Stimulated activated CD4-positive, alpha-beta T cell treated with anti-CD3 and anti-CD28 coated beads, Interleukin-1b, Interleukin-23, amount 100 ng/mL, for 48 hours (primary cell): ENCODE data around the gene SCN3B.
A peak's percentile ranks its signal among the peaks of the same experiment; 100 is the strongest.

Source experiments
- DNase-seq: peaks from one replicate; pipeline ENCODE4 v3.0.0-alpha.2; 2020

Gene SCN3B, protein sequence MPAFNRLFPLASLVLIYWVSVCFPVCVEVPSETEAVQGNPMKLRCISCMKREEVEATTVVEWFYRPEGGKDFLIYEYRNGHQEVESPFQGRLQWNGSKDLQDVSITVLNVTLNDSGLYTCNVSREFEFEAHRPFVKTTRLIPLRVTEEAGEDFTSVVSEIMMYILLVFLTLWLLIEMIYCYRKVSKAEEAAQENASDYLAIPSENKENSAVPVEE

DNA sequence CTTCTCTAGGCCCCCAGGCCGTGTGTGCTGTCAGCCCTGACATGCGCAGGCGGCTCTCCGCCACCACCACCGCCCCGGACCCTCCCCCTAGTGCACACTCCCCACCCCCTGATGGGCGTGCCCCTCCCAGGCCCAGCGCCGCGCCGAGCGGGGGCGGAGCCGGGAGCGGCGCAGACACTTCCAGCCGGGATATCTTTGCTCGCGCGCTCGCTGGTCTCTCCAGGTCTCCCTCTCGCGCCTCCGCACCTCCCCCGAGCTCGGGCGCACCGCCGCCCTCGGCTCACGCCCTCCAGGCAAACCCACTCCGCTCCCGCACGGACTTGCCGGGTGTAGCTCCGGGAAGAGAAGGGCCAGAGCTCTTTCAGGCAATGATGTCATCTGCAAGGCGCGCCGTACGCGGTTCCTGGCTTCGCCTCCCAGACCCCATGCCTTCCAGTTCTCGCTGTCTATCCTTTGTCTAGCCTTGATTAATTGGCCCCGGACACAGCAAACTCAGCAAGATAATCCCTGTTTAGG is at the start of gene SCN3B:
Gene SCN3B (minus strand): TSS at position 59 of the 516 bp plus-strand sequence. CDS start 823 bp downstream, outside the sequence.
- peak; percentile 6 for DNase-seq

DNA sequence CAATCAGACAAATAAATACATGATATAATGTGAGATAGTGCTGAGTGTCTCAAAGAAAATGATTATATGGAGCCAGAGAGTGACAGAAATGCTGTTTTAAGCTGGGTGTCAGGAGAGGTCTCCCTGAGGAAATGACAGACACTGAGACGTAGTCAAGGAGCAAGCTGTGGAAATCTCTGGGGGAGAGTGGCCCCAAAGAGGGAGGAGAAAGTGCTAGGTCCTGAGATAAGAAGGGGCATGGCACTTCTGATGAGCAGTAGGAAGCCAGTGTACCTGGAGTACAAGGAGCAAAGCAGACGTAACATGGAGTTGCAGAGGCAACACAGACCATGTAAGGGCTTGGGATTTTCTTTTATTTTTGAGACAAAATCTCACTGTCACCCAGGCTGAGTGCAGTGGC is 48.3 kb upstream of the SCN3B start:
- DNase-seq = no peak

- DNase-seq = no peak
Observed at GRCh38 chr11:123702139-123702538, 47.7 kb upstream of the SCN3B start.

DNA sequence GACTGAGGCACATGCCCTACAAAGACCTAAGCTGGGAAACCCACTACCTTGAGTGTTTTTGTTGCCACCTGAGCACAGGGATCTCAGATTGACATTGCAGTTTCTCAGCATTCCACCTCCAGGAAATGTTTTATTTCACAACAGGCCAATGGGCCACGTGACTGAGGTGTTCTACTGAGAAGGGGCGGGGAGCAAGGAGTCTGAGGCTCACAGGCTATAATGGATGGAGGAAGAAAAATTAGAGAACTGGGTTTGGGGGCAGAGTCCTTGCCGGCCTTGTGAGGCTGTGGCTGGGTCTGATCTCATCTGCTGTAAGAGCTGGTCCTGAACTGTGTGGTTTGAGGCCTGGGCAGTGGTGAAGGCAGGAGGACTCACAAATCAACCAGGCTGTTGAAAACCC is 46.3 kb upstream of the SCN3B start:
- no peak for DNase-seq

GRCh38 chr11:123698546-123699127 is 44.2 kb upstream of the SCN3B start:
- no peak for DNase-seq

DNA sequence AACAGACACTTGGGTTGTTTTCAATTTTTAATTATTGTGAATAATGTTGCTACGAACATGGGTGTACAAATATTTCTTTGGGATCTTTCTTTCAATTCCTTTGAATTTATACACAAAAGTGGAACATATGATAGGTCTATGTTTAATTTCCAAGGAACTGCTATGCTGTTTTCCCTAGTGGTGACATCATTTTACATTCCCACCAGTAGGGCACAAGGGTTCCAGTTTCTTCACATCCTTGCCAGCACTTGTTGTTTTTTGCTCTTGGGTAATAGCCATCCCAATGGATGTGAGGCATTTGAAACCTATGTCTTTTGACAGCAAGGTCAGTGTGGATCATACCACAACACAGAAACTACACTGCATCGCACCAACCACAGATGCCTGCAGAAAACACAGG is 41.8 kb upstream of the SCN3B start:
- DNase-seq = no peak

- no peak for DNase-seq
Observed at GRCh38 chr11:123695231-123695630, 40.8 kb upstream of the SCN3B start.

DNA sequence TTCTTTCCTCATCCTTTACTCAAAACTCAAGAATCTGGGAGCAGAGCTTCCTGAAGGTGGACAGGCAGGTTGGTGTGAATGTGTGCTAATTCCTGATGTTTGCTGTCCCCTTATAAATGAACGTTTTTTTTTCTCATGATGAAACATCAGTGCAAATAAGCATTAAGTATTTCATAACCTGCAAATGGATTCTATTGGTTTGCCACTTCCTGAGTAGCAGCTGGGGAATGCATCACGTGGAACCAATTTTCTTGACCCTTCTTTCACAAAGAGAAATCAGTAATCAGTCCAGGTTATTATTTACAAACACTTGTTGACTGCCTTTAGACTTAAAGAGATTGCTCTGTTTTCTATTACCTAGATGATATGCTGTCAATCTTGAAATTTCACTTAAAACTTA is 40.1 kb upstream of the SCN3B start:
- no peak for DNase-seq

DNA sequence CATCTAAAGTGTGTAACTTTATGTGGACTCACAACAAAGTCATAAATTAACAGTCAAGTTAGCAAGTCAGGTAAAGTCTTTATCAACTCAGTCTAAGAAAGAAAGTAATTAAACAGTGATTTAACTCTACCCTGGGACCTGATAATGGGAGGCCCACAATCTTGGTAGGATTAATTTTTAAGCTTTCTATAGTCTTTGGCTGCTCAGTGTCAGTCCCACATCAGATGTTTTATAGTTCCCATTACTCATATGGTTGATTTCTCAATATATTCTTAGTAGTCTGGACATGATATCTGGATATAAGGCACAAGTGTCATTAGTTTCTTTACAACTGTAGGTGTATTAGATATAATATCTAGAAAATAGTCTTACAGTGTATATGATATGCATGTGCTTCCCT is 38.5 kb upstream of the SCN3B start:
- no peak for DNase-seq

DNA sequence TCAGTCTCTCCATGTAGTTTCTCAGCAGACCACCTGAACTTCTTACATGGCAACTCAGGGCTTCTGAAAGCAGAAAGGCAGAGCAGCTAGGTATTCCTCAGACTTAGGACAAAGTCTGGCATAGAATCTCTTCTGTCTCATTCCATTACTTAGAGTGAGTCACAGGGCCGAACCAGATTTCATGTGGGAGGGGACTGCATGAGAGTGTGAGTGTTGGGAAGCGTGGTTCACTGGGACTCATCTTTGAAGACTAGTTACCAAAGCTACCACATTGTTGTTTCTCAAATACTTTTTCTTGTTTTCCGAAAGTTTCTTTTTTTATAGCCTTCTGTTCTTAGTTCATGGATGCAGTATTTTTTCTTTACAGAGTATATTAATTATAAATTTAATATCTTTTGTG is 36.1 kb upstream of the SCN3B start:
- DNase-seq = peak; percentile 43

- no peak for DNase-seq
Observed at GRCh38 chr11:123684601-123685000, 30.2 kb upstream of the SCN3B start.

- no peak for DNase-seq
Observed at GRCh38 chr11:123683428-123684170, 29.2 kb upstream of the SCN3B start.

DNA sequence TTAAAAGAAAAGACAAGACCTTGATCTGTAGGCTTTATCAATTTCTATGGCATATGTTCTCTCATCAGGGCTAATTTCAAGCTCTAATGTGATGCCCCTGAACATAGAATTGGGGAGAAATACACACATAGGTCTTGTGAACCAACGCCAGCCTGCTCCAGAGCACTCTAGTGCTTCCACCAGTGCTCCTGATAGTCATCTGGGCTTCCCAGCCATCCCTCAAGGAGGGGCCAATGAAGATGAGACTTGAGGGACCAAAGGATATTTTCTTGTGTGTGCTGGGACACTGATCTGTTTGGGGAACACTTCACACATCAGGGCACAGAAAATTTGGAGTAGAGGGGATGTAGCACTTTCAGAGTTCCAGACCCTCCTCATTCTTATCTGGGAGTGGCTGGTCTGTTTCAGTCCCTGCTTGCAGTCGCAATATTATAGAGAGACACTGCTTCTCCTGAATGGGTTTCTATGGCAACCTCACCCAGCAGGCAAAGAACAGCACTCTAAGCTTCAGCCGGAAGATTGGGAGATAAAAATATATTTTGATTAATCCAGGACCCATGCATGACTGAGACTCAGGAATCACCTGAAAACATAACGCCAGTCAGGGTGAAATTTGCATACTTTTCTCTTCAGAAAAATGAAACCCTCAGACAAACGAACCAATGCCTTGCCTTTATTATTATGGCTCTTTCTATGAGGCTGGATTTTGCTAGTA is 28.4 kb upstream of the SCN3B start:
- no peak for DNase-seq

GRCh38 chr11:123681030-123681429 is 26.6 kb upstream of the SCN3B start:
- peak; percentile 4 for DNase-seq

GRCh38 chr11:123678246-123678645 is 23.8 kb upstream of the SCN3B start:
- DNase-seq = no peak

- DNase-seq = no peak
Observed at GRCh38 chr11:123677510-123677909, 23.1 kb upstream of the SCN3B start.

- DNase-seq = no peak
Observed at GRCh38 chr11:123674297-123674696, 19.9 kb upstream of the SCN3B start.

DNA sequence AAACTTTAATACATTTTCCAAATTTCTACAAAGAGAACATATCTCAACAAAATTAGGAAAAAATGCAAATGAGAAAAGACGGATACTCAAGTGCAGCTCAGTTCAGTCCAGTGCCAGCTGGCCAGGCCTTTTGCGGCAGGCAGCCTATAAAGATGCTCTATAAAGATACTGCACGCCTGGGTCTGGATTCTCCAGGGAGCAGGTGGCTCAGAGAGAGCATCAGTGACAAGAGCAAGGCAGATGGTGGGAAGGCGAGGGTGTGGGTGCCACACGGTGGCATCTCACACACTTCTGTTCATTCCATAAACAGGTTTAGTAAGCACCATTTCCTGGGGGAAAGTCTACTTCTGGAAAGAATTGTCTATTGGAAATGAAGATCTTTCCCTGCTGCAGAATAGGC is 18.1 kb upstream of the SCN3B start:
- no peak for DNase-seq

DNA sequence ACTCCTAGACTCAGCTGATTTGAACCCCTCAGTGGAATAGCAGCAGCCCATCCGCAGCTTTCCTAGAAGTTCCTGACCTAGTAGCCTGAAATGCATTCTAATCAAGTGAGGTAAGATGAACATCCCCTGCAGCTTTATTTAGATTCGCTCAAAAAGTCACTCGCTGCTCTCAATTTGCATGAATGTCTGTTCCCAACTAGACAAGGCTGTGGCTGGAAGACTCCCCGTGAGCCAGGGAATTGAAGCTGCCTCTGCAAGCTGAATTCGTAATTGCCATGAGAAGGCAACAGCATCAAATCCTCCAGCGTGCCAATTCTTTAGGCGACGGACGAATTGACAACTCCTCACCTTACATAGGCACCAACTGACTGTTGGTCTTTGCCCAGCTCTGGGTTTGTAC is 17.1 kb upstream of the SCN3B start:
- no peak for DNase-seq

DNA sequence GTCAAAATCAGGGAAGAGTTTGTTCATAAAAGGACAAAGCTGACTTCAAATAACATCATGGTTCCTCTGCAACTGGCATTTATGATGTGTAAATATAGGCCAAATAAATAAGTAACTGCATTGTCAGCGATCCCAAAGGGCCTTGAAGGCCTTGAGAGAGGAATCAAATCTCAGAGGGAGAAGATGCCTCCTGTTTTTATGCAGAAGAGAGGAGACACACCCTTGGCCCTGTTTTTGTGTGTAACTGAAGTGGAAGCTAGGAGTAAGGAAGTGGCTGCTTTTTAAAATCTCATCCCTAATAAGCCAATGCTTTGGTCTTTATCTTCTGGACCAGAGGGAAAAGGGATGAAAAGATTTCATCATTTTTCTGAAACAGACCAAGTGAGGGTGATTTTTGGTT is 15.7 kb upstream of the SCN3B start:
- no peak for DNase-seq

DNA sequence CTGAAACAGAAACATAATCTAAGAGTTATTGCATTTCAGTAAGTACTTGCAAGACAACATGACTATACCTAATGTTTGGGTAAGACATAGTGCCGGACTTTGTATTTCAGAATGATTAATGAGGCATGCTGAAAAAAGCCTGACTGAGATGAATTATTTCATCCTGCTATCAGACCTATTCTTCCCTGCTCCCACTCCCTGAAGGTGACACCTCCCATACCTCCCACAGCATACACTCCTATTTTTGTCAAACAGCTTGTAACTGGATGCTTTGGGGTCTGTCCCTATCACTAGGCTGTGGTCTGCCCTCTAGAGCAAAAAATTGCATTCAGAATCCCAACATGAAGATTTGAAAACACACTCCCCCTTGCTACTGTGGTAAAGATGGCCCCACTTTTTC is 10.9 kb upstream of the SCN3B start:
- no peak for DNase-seq

DNA sequence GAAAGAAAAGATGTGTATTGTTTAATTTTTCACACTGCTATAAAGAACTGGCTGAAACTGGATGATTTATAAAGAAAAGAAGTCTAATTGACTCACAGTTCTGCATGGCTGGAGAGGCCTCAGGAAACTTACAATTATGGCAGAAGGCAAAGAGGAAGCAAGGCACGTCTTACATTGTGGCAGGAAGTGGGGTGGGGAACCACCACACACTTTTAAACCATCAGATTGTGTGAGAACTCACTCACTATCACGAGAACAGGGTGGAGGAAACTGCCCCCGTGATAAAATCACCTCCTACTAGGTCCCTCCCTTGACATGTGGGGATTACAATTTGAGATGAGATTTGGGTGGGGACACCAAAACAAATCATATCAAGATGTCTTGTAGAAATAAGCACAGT is 5.5 kb upstream of the SCN3B start:
- peak; percentile 5 for DNase-seq

DNA sequence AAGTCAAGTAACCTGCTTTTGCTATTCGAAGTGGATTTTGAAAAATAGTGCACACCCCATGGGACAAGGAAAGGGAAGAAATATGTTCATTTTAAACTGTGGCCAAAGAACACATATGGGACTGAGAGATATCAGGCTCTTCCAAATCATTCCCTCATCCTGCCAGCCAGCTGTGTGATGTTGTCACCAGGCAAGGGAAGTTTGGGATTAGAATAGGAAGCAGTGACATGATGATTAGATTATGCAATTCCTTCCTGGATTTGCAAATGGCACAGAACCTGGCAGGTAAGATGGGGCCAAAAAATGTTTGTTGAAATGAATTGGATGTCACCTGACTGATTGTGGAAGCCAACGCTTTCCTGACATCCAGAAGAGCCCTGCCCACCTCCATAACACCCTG is 4.9 kb upstream of the SCN3B start:
- DNase-seq = no peak
